Panc1 (cell line): Measurements from ENCODE around the gene ARID1A. TPM values are rescaled to one million over a fixed set of nuclear protein-coding genes. Genes with fewer than 3 reads are reported as not detected.

Source experiments
- ATAC-seq: fragments of 200-7000 bp; cut with Tn5 transposase; 2 replicates; pipeline ENCODE4 v1.9.1; 2020; ENCODE audit warnings: mild to moderate bottlenecking, moderate library complexity
- Bru-seq: library from RNA; stranded (reverse); fragments of 400-500 nt; gene quantifications from one replicate; lab custom pipeline; 2021; lab: Mats Ljungman, UMichigan
- BruChase-seq, 2 experiments: library from RNA; stranded (reverse); fragments of 400-500 nt; gene quantifications; one replicate each; lab custom pipeline; 2021; lab: Mats Ljungman, UMichigan
- BruUV-seq: library from RNA; stranded (reverse); fragments of 400-500 nt; replicated peaks from 2 replicates; lab custom pipeline; 2021; lab: Mats Ljungman, UMichigan
- CTCF ChIA-PET: fragments of 300-600 bp; sonication (Branson Sonifier 250); formaldehyde crosslinking; loops from one replicate; lab custom pipeline; 2022; ENCODE audit warnings: antibody characterized with exemption; lab: Charles Lee
- POLR2A ChIA-PET: fragments of 300-600 bp; sonication (Branson Sonifier 250); formaldehyde crosslinking; loops from one replicate; lab custom pipeline; 2022; ENCODE audit warnings: antibody characterized with exemption; lab: Charles Lee
- DNase-seq: peaks from one replicate; pipeline ENCODE4 v3.0.0-alpha.2; 2010; ENCODE audit warnings: low read depth, low spot score
- H3K27ac ChIP-seq: 2 replicates; pipeline ENCODE4 v1.5.1; 2011; ENCODE audit warnings: mild to moderate bottlenecking, low read length, inconsistent platforms
- H3K27me3 ChIP-seq: fragments of 200-500 bp; sonication (Bioruptor generic); 2 replicates; pipeline ENCODE4 v1.6.0; 2014; ENCODE audit warnings: low read length, inconsistent platforms; ENCODE audit not compliant: control insufficient read depth, insufficient read depth
- H3K36me3 ChIP-seq: fragments of 200-500 bp; sonication (Bioruptor generic); 2 replicates; pipeline ENCODE4 v1.5.1; 2014; ENCODE audit warnings: inconsistent platforms, mild to moderate bottlenecking, low read length, moderate library complexity; ENCODE audit not compliant: control insufficient read depth, insufficient read depth
- H3K4me1 ChIP-seq: 2 replicates; pipeline ENCODE4 v1.5.1; 2011; ENCODE audit warnings: inconsistent platforms, mild to moderate bottlenecking, low read length, moderate library complexity; ENCODE audit not compliant: control insufficient read depth, insufficient read depth
- H3K4me3 ChIP-seq, 2 experiments: 2 replicates each; pipeline ENCODE4 v1.5.1; 2011 to 2012; ENCODE audit warnings: low read depth in 2 of 2, low read length in 2 of 2, mild to moderate bottlenecking in 2 of 2, inconsistent platforms in 1 of 2, moderate library complexity in 1 of 2
- H3K9me3 ChIP-seq: fragments of 200-500 bp; sonication (Bioruptor generic); 2 replicates; pipeline ENCODE4 v1.5.1; 2014; ENCODE audit warnings: low read depth, mild to moderate bottlenecking, inconsistent platforms, low read length, moderate library complexity; ENCODE audit not compliant: control insufficient read depth, insufficient read depth
- POLR2AphosphoS5 ChIP-seq: IDR thresholded peaks from 2 replicates; pipeline ENCODE4 v1.6.1; 2012; ENCODE audit warnings: mild to moderate bottlenecking, low read depth, low read length, moderate library complexity
- SIN3A ChIP-seq: IDR thresholded peaks from 2 replicates; pipeline ENCODE4 v1.6.1; 2012; ENCODE audit warnings: low read depth, mild to moderate bottlenecking, low read length, moderate library complexity, borderline replicate concordance; ENCODE audit not compliant: insufficient read depth
- TCF7L2 ChIP-seq: IDR thresholded peaks from 2 replicates; pipeline ENCODE4 v1.6.1; 2011; ENCODE audit warnings: mild to moderate bottlenecking, low read depth, low read length, inconsistent platforms
- in situ Hi-C: cut with HindIII; loops from 2 replicates; pipeline ENCODE4 v1.10.0; 2016; ENCODE audit warnings: low sequenced_read_pairs, low pct_unique_long_range_greater_than_20kb
- intact Hi-C: fragments of 100-400 bp; cut with micrococcal nuclease; formaldehyde crosslinking; loops from one replicate; pipeline ENCODE4 v1.10.0; 2022; ENCODE audit not compliant: unreplicated experiment
- long read RNA-seq: library from polyadenylated mRNA; unstranded; transcript quantifications from one replicate; pipeline ENCODE4 v2.0.0, GENCODE V29; 2021; ENCODE audit not compliant: unreplicated experiment
- polyA plus RNA-seq: library from polyadenylated mRNA; unstranded; fragments of >200 nt; gene quantifications from one replicate; pipeline ENCODE4 v1.2.1, GENCODE V29; 2012; ENCODE audit warnings: missing spikeins; ENCODE audit not compliant: insufficient read length
- total RNA-seq: library from RNA; stranded (reverse); gene quantifications from one replicate; pipeline ENCODE4 v1.2.1, GENCODE V29; 2021; ENCODE audit not compliant: unreplicated experiment
- TF ChIP-seq, protein P1 (sequence below), 2 experiments: IDR thresholded peaks; 2 replicates each; pipeline ENCODE4 v1.6.1; 2011 to 2012; ENCODE audit warnings: low read depth in 2 of 2, control low read depth in 1 of 2, low read length in 1 of 2, mild to moderate bottlenecking in 1 of 2, moderate library complexity in 1 of 2; ENCODE audit not compliant: insufficient read depth in 1 of 2
- TF ChIP-seq, protein P2 (sequence below): fragments of 450-650 bp; IDR thresholded peaks from 2 replicates; pipeline ENCODE4 v1.5.1; 2017; ENCODE audit warnings: mild to moderate bottlenecking

ARID1A gene
- total RNA-seq (110 TPM), Bru-seq, nascent RNA (percentile 96 among the genes with signal in this experiment), BruChase-seq, experiment 1, labeled RNA remaining after a 2-hour chase (percentile 94 among the genes with signal in this experiment), BruChase-seq, experiment 2, labeled RNA remaining after a 6-hour chase (percentile 92 among the genes with signal in this experiment)
- polyA plus RNA-seq: 130 TPM
- long read RNA-seq, full-length matches to known transcripts: 56 of 177 reads
- long read RNA-seq, partial matches to known transcripts: 114 of 177 reads
- long read RNA-seq, other reads (novel, unspliced or antisense): 7 of 177 reads

DNA sequence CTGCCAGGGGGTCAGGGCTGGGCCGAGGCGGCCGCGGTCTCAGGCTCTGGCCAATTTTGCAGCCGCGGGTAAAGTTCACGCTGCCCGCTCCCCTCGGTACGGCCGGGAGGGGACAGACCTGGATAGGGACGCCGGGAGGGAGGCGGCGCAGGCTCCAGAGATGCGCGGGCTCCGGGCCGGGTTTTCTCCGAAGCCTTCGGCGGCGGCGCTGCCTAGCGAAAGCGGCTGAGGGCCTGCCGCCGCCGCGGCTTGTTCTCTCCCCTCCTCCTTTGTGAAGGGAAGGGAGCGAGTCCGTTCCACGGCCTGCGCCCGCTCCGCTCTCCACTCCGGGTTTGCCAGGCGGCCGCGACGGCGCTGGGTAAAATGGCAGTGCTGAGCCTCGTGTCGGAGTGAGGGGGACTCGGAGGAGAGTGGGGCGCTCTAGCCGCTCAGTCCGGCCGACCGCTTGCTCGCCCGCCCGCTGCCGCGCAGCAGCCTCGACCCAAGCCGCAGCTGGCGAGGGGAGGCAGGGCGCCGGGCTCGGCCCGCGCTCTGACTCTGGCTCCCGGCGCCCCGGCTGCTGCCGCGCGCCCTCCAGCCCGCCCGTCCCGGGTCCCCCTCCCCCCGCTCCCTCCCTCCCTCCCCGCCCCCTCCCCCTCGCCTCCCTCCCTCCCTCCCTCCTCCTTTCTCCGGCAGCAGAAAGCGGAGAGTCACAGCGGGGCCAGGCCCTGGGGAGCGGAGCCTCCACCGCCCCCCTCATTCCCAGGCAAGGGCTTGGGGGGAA is at the start of gene ARID1A:
Gene ARID1A (plus strand): TSS at position 660 of the 763 bp plus-strand sequence. CDS start 389 bp downstream, outside the sequence.
- DNase-seq: peak; percentile 71
- Histone ChIP-seq H3K27ac (peak within 1 kb of the TSS; percentile 100), H3K4me1 (peaks cover 46% of the 10 kb centered on the region), H3K9me3 (no peaks in the 10 kb centered on the region), H3K36me3 (peaks cover 3% of the 10 kb centered on the region), H3K4me3 (peak within 1 kb of the TSS; percentile 71 to 80), H3K27me3 (no peaks in the 10 kb centered on the region)
- TF ChIP-seq TCF7L2 (peak; percentile 49; the same call in 1 of the 2 replicates), SIN3A (peak; percentile 75; the same call in 1 of the 2 replicates), POLR2AphosphoS5 (peak; percentile 89)
- TF ChIP-seq, protein P1, sequence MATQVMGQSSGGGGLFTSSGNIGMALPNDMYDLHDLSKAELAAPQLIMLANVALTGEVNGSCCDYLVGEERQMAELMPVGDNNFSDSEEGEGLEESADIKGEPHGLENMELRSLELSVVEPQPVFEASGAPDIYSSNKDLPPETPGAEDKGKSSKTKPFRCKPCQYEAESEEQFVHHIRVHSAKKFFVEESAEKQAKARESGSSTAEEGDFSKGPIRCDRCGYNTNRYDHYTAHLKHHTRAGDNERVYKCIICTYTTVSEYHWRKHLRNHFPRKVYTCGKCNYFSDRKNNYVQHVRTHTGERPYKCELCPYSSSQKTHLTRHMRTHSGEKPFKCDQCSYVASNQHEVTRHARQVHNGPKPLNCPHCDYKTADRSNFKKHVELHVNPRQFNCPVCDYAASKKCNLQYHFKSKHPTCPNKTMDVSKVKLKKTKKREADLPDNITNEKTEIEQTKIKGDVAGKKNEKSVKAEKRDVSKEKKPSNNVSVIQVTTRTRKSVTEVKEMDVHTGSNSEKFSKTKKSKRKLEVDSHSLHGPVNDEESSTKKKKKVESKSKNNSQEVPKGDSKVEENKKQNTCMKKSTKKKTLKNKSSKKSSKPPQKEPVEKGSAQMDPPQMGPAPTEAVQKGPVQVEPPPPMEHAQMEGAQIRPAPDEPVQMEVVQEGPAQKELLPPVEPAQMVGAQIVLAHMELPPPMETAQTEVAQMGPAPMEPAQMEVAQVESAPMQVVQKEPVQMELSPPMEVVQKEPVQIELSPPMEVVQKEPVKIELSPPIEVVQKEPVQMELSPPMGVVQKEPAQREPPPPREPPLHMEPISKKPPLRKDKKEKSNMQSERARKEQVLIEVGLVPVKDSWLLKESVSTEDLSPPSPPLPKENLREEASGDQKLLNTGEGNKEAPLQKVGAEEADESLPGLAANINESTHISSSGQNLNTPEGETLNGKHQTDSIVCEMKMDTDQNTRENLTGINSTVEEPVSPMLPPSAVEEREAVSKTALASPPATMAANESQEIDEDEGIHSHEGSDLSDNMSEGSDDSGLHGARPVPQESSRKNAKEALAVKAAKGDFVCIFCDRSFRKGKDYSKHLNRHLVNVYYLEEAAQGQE (IDR thresholded peaks at IDR 0.05; ENCODE audit: insufficient read depth in 1 of 2, low read depth in 2 of 2, low read length in 1 of 2): peak in 1 of 2 experiments; percentile 54; a peak in 1 of 4 replicates
- TF ChIP-seq, protein P2, sequence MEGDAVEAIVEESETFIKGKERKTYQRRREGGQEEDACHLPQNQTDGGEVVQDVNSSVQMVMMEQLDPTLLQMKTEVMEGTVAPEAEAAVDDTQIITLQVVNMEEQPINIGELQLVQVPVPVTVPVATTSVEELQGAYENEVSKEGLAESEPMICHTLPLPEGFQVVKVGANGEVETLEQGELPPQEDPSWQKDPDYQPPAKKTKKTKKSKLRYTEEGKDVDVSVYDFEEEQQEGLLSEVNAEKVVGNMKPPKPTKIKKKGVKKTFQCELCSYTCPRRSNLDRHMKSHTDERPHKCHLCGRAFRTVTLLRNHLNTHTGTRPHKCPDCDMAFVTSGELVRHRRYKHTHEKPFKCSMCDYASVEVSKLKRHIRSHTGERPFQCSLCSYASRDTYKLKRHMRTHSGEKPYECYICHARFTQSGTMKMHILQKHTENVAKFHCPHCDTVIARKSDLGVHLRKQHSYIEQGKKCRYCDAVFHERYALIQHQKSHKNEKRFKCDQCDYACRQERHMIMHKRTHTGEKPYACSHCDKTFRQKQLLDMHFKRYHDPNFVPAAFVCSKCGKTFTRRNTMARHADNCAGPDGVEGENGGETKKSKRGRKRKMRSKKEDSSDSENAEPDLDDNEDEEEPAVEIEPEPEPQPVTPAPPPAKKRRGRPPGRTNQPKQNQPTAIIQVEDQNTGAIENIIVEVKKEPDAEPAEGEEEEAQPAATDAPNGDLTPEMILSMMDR: 0 out of 2 replicates have a peak, but pooled peaks have one; percentile 8
- ATAC-seq: peak; percentile 63
- ChIA-PET CTCF (no interaction called here), POLR2A (interaction anchor here (0.6 kb wide), 2 partner anchors 17 to 28 kb away, joined by 4 to 6 read pairs; no protein-coding TSS in a partner anchor)
- BruUV-seq: no TSS peak
- in situ Hi-C loops (no loop called here), intact Hi-C loops (loop anchor here (5.0 kb wide), 1 partner anchor 92 kb away; the partner anchor contains the start of gene PIGV)

DNA sequence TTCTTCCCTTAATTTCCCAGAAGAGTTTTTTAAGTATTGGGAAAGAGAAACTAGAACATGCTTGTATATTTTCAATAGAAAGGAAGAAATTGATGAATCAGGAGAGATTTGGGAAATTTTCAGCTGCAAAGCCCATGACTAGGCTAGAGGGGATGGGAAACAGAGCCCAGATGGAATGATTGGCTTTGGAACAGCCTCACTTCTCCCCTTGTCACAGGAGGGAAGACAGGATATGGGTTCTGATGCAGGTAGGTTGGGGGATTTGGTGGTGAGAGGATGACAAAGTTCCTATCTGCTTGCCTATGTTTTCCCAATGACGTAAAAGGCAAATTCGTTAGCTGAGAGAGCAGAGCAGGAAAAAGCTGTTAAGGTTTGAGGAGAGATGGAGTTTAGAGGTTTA is 31.0 kb upstream of the ARID1A start:
- no TSS peak for BruUV-seq
- no peaks in the 10 kb centered on the region for H3K27me3 ChIP-seq
- H3K9me3 ChIP-seq: no peaks in the 10 kb centered on the region
- intact Hi-C loops (no loop called here), in situ Hi-C loops (no loop called here)
- H3K36me3 ChIP-seq: no peaks in the 10 kb centered on the region
- no peaks in the 10 kb centered on the region for H3K4me1 ChIP-seq
- DNase-seq (no peak), ATAC-seq (no peak)
- H3K27ac ChIP-seq: no peak overlapping the region
- CTCF ChIA-PET: interaction anchor here (0.6 kb wide), 1 partner anchor 1884 kb away, joined by 11 read pairs; no protein-coding TSS in a partner anchor
- no peak overlapping the region for H3K4me3 ChIP-seq
- TF ChIP-seq, protein P2: no peak
- TF ChIP-seq SIN3A (no peak), TCF7L2 (no peak), POLR2AphosphoS5 (no peak)
- TF ChIP-seq, protein P1 (IDR thresholded peaks at IDR 0.05; ENCODE audit: insufficient read depth in 1 of 2, low read depth in 2 of 2, low read length in 1 of 2): no peak
- POLR2A ChIA-PET: interaction anchor here (0.6 to 0.7 kb wide), 4 partner anchors 217 to 457 kb away, joined by 3 to 8 read pairs (median 5); no protein-coding TSS in a partner anchor
